ENCODE data around the gene FLNC.

FLNC gene

DNA sequence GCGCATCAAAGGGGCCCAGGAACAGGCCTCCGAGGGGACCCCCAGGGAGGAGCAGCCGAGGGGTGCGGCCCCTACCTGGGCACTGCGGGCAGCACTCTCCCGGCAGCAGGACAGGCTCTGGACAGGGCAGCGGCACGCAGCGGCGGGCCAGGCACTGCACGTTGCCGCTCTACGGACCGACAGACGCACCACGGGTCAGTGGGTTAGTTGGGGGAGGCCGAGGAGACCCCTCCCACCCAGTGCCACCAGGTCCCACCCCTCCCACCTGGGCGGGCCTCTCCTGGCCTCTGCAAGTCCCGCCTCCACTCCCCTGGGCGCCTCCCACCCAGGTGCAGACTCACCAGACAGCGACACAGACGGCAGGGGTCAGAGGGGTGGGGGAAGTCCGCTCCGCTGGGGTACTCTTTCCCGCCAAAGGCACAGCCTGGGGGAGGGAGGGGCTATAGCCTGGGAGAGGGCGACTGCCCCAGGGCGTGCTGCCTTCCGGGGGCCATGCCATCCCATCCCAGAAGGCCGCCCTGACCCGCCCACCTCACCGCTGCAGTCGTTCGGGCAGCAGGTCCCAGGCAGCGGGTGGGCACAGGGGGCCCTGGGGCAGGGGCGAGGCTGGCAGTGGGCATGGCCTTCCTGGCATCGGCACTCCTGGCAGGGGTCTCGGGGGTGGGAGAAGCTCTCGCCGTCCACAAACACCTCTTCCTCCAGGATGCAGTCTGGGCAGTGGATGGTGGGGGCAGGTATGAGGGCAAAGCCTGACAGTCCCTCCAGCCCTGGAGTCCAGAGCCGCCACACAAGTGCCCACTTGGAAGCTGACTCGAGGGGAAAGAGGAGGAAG, 61.1 kb downstream of the FLNC start:
- no peak for DNase-seq (ENCODE audit: low read depth in 2 of 2)

- no peak for DNase-seq (ENCODE audit: low read depth in 2 of 2)
These were observed 61.7 kb downstream of the FLNC start for GRCh38 chr7:128891942-128892269.

- DNase-seq (ENCODE audit: low read depth in 2 of 2), result no peak
These were observed 62.5 kb downstream of the FLNC start for GRCh38 chr7:128892521-128893250.

- no peak for DNase-seq (ENCODE audit: low read depth in 2 of 2)
These were observed 63.3 kb downstream of the FLNC start for GRCh38 chr7:128893251-128894100.

DNA sequence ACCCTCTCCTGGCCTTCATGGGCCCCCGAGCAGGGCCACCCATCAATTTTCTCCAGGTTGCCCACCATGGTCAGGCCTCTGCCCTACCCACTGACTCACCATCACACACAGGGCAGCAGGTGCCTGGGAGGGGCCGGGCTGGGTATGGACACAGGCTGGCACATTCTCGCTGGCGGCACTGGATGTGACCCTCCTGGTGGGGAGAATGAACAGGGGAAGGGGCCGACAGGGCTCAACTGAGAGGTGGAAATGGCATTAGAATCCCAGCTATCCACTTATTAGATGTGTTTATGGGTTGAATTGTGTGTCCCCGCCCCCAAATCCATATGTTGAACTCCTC, 63.9 kb downstream of the FLNC start:
- no peak for DNase-seq (ENCODE audit: low read depth in 2 of 2)

DNA sequence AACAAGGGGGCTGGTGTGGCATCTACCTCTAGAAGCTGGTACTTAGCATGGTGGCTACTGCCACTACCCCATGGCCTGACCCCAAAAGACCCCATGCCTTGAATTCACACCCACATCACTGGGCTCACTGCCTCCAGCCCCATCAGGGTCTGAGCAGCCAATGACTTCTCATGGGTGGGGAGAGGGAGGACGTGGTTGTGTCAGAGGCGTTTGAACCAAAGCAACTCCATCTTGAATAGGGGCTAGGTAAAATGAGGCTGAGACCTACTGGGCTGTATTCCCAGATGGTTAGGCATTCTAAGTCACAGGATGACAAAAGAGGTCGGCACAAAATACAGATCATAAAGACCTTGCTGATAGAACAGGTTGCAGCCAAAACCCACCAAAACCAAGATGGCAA, 65.1 kb downstream of the FLNC start:
- no peak for DNase-seq (ENCODE audit: low read depth in 2 of 2)

- no peak for DNase-seq (ENCODE audit: low read depth in 2 of 2)
These were observed 69.2 kb downstream of the FLNC start for GRCh38 chr7:128899392-128899791.

DNA sequence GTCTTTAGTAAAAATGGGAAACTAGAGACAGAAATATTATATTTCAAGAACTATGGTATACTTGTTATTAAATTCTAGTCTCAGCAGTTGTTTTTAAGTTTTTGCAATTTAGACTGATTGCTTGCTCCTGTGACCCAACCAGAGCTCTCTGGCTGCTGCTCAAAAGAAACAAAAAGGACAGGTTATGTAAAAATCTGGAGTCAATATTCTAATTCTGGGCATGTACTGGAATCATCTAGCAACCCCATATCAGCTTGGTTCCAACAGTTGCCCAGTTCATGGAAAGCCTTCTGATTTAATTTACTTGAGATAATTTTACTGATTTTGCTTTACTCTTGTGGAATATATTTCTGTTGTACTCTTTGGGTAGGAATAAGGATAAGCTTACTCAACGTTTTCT, 70.0 kb downstream of the FLNC start:
- DNase-seq (ENCODE audit: low read depth in 2 of 2), result no peak

DNA sequence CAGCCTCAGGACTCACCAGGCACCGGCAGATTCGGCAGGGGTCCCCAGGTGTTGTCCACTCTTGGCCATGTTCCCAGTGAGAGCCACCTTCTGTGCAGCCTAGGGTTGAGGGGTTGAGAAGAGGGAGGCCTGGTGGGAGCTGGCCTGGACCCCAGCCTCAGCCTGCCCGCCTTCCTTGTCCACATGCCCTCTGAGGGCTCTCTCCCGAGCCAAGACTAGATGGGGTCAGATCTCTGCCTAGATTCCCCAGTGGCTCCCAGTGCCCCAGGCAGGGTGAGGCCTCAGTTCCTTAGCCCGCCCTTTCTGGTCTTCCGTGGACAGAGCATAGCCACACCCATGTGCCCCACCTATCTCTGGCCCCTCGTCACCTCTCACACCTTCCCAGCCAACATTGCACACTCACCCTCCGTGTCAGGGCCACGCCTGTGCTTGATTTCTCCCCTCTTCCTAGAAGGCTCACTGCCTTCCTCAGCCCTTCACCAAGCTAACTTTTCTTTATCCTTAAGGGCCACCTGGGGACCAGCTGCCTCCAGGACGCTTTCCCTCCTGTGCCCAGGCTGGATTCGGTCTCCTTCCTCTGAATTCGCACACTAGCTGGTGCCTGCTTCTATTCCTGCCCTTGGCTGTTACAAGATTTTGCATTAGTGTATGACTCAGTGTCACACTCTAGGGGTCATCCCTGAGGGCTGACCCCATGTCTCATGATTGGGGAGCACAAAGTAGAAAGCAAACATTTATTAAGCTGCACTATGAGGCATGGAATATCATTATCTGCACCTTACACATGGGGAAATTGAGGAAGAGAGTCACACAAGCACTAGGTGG, 72.8 kb downstream of the FLNC start:
- DNase-seq (ENCODE audit: low read depth in 2 of 2), result no peak

DNA sequence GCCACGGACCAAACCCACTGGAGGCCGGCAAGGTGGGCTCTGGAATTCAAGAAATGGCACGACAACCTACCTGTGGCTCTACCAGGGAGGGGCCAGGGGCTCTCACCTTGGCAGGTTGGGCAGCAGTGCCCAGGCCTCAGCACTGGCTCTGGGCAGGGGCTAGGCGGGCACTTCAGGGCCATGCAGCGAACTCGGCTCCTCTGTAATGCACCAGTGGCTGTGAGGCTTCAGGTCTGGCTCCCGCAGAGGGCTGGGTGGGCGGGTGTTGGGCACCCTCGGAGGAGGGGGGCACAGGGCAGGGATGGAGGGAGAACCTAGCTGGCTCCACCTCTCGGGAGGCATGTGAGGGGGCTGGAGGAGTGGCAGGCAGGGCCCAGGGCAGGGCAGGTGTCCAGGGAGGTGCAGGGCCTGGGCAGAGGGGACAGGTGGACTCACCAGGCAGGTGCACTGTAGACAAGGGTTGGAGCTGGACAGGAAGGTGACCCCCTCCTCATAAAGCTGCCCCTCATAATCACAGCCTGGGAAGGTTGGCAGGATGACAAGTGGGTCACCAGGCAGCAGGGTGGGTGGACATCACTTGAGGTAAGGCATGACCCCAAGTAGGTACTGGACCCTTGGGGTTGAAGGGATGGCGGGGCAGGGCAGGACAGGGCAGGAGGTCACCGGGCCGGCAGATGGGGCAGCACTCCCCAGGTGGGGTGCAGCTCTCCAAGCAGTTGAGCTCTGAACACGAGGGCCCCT, 73.6 kb downstream of the FLNC start:
- DNase-seq (ENCODE audit: low read depth in 2 of 2), result no peak

DNA sequence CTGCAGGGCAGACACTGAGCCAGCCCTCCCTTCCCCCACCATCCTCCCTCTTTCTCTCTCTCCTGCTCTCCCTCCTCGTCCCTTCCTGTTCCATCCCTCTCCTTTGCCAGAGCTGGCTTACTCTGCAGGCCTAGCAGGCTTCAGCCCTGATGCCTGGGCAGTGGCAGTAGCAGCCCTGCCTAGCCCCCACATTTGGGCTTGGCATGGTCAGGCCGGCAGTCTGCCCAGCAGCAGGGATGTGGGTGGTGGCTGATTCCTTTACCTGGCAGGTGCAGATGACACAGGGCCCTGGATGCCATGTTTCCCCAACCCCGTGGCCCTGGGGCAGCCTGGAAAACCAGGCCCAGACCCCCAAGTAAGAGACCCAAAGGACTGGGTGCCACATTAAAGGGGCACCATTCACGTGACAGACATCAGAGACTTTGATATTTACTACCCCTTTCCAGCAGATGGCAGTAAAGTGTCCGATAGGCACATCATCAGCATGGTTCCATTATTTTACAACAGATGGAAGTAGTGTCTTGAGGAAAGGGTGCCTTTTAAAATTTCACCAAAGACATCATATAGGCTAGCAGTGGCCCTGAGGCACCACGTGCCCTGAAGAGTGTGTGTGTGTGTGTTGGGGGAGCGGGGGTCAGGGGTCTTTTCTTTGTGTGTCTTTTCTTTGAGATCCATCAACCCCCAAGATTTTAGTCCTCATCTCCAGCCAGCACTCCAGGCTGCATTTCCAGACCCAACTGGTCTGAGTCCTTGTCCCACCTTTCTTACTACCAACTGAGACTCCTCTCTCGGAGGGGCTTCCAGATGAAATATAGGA, 74.4 kb downstream of the FLNC start:
- DNase-seq (ENCODE audit: low read depth in 2 of 2), result no peak

GRCh38 chr7:128906001-128906765, 76.0 kb downstream of the FLNC start:
- no peak for DNase-seq (ENCODE audit: low read depth in 2 of 2)

DNA sequence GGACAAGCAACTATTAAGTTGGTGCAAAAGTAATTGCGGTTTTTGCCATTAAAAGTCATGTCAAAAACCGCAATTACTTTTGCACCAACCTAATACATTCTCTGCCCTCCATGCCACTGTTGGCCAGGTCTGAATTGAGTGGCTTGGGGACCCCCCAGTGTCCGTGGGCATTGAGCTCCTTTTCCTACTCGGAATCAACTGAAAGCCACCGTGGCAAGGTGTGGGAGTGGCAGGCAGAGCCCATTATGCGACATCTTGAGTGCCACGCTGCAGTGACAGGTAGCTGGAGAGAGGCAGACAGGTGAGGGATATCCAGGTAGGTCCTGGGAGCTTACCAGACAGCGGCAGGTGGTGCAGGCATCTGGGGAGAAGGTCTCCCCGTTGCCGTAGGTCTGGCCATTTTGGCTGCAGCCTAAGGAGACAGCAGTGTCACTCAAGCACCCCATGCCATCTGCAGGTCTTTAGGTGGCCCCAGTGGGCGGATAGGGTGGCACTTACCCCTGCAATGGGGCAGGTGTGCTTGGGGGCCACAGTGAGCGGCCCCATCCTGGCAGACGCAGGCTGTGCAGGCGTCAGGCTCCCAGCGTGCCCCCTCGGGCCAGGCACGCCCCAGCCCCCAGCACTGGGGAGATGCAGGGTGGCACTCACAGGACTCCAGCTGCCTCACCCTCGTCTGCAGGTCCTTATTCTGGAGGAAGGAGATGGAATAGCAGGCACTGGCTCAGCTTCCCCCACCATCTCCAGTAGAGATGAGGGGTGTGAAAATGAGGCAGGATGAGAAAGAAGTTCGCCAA, 76.8 kb downstream of the FLNC start:
- DNase-seq (ENCODE audit: low read depth in 2 of 2), result no peak

Measured in stimulated activated CD4-positive, alpha-beta T cell treated with anti-CD3 and anti-CD28 coated beads, Interleukin-4, amount 100 ng/mL, for 48 hours (primary cell).